ENCODE measurements around the gene VIPR2.
"Not testable (repeated sequence)": the region's sequence is repeated elsewhere in the genome, so short reads cannot be mapped to it uniquely, and the experiment has no call there.

Gene VIPR2

GRCh38 chr7:159179241-159179640 is 34.6 kb upstream of the VIPR2 start:
- DNase-seq (ENCODE audit: extremely low read depth, low read depth), result no peak
- TF ChIP-seq, protein P1, sequence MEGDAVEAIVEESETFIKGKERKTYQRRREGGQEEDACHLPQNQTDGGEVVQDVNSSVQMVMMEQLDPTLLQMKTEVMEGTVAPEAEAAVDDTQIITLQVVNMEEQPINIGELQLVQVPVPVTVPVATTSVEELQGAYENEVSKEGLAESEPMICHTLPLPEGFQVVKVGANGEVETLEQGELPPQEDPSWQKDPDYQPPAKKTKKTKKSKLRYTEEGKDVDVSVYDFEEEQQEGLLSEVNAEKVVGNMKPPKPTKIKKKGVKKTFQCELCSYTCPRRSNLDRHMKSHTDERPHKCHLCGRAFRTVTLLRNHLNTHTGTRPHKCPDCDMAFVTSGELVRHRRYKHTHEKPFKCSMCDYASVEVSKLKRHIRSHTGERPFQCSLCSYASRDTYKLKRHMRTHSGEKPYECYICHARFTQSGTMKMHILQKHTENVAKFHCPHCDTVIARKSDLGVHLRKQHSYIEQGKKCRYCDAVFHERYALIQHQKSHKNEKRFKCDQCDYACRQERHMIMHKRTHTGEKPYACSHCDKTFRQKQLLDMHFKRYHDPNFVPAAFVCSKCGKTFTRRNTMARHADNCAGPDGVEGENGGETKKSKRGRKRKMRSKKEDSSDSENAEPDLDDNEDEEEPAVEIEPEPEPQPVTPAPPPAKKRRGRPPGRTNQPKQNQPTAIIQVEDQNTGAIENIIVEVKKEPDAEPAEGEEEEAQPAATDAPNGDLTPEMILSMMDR (IDR thresholded peaks at IDR 0.05; ENCODE audit: low read depth, low read length), result no peak

- no peak for DNase-seq (ENCODE audit: extremely low read depth, low read depth)
- TF ChIP-seq, protein P1 (IDR thresholded peaks at IDR 0.05; ENCODE audit: low read depth, low read length), result no peak
Observed at GRCh38 chr7:159177284-159177953, 32.8 kb upstream of the VIPR2 start.

DNA sequence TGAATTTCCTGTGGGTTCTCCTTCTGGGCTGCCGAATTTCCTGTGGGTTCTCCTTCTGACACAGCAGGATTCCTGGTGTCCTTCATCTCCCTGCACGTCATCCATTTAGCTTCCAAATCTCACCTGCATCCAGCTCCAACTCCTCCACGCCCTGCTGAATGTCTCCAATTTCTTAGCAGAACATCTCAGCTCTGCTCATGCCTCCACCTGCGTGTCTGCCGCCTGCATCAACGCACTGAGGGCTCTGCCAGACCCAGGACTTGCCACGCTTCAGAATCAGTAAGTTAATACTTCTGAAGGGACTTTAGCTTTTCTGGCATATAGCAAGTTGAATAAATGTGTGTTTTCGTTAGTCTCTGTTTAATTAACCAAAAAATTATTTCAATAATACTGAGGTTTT is 31.1 kb upstream of the VIPR2 start:
- DNase-seq (ENCODE audit: extremely low read depth, low read depth), result no peak
- TF ChIP-seq, protein P1 (IDR thresholded peaks at IDR 0.05; ENCODE audit: low read depth, low read length), result no peak

GRCh38 chr7:159175100-159175499 is 30.4 kb upstream of the VIPR2 start:
- DNase-seq (ENCODE audit: extremely low read depth, low read depth), result not testable (repeated sequence)

GRCh38 chr7:159172400-159172799 is 27.7 kb upstream of the VIPR2 start:
- no peak for DNase-seq (ENCODE audit: extremely low read depth, low read depth)
- TF ChIP-seq, protein P1 (IDR thresholded peaks at IDR 0.05; ENCODE audit: low read depth, low read length), result no peak

GRCh38 chr7:159169391-159169790 is 24.7 kb upstream of the VIPR2 start:
- TF ChIP-seq, protein P1 (IDR thresholded peaks at IDR 0.05; ENCODE audit: low read depth, low read length), result no peak
- DNase-seq (ENCODE audit: extremely low read depth, low read depth), result no peak

- TF ChIP-seq, protein P1 (IDR thresholded peaks at IDR 0.05; ENCODE audit: low read depth, low read length), result no peak
- DNase-seq (ENCODE audit: extremely low read depth, low read depth), result no peak
Observed at GRCh38 chr7:159167139-159167538, 22.5 kb upstream of the VIPR2 start.

- no peak for DNase-seq (ENCODE audit: extremely low read depth, low read depth)
- TF ChIP-seq, protein P1 (IDR thresholded peaks at IDR 0.05; ENCODE audit: low read depth, low read length), result no peak
Observed at GRCh38 chr7:159166530-159166929, 21.9 kb upstream of the VIPR2 start.

Data from AG09319 (cell line).